ENCODE data around the gene SHMT2.

The SHMT2 gene

GRCh38 chr12:57196956-57197355 is 32.6 kb upstream of the SHMT2 start:
- no peak for DNase-seq

- no peak for DNase-seq
Measured at GRCh38 chr12:57198329-57198728, 31.2 kb upstream of the SHMT2 start.

GRCh38 chr12:57199191-57199590 is 30.3 kb upstream of the SHMT2 start:
- no peak for DNase-seq

DNA sequence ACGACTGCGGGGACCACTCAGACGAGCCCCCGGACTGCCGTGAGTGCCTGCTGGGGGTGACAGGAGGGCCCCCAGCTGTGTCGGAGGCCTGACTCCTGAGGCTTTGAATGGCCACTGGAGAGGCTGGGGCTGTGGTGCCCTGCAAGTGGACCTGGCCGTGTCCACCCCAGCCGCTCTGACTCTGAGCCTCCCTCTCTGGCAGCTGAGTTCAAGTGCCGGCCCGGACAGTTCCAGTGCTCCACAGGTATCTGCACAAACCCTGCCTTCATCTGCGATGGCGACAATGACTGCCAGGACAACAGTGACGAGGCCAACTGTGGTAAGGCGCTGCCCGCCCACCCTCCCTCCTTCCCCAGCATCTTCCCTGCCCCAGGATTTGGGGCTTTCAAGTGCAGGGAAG is 29.0 kb upstream of the SHMT2 start:
- DNase-seq = no peak

GRCh38 chr12:57201219-57201618 is 28.3 kb upstream of the SHMT2 start:
- no peak for DNase-seq

- no peak for DNase-seq
Measured at GRCh38 chr12:57201631-57202030, 27.9 kb upstream of the SHMT2 start.

- DNase-seq = no peak
Measured at GRCh38 chr12:57202321-57202720, 27.2 kb upstream of the SHMT2 start.

GRCh38 chr12:57203201-57203600 is 26.3 kb upstream of the SHMT2 start:
- DNase-seq = no peak

DNA sequence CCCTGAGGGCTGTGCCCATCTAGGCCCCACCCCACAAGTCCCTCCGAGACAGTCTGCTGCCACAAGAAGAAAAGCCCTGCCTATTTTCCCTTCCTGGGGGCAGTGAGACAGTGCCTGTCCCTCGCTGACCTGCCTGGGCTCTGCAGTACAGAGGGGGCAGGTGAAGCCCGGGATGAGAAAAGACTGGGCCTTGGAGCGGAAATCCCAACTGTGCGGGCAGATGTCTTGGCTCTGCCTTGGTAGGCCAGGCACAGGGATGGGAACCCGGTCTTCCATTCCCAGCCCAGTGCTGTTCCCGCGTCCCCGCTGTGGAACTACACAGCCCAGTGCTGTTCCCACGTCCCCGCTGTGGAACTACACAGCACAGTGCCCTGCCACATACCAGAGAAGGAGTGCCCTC is 25.7 kb upstream of the SHMT2 start:
- DNase-seq = no peak

GRCh38 chr12:57204454-57204853 is 25.1 kb upstream of the SHMT2 start:
- no peak for DNase-seq

DNA sequence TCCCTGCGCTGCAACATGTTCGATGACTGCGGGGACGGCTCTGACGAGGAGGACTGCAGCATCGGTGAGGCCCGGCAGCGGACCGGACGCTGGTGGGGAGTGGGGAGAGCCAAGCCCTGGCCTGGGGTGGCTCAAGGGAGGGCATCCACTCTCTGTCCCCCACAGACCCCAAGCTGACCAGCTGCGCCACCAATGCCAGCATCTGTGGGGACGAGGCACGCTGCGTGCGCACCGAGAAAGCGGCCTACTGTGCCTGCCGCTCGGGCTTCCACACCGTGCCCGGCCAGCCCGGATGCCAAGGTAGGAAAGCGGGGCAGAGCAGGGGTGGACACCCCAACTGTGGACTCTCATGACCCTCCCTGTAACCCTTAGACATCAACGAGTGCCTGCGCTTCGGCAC is 24.3 kb upstream of the SHMT2 start:
- no peak for DNase-seq

DNA sequence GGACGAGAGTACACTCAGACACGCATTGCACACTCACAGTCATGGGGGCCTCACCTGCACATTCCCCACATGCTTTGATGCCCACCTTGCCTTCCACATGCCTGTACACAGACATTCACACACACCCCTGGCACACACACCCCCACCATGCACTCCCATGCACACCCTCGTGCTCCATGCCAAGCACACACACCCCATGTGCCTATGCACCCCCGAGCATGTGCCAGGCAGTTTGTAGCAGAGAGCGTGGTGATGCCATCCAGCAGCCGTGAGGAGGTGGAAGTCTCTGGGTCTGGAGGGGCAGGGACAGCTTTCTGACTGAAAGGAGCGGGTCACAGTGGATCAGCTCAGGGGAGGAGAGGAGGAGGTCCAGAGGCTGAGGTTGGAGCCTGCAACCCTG is 23.6 kb upstream of the SHMT2 start:
- DNase-seq = no peak

- DNase-seq = peak in 9 of 56 donors; percentile 7 to 36 (median 22)
Measured at GRCh38 chr12:57207731-57208630, 21.5 kb upstream of the SHMT2 start.

DNA sequence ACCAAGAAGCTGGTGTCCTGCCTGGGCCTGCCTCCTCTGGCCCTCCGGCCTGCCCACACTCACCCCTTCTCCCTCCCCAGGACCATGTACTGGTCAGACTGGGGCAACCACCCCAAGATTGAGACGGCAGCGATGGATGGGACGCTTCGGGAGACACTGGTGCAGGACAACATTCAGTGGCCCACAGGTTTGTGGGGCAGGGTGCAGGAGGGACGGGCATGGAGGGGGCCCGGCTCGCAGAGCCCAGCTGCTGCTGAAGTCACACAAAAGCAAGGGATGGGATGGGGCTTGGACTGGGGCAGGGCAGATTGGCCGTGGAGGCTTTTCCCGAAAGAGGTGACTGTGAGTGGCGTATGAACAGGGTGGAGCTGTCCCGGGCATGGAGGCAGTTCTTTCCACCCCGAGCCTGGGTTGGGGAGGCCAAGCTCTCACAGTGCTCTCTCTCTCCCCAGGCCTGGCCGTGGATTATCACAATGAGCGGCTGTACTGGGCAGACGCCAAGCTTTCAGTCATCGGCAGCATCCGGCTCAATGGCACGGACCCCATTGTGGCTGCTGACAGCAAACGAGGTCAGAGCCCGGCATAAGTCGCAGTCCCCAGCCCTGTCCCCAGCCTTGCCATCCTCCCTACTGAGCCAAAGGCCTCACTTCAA is 20.8 kb upstream of the SHMT2 start:
- DNase-seq = peak in 46 of 56 donors; percentile 11 to 87 (median 61)

- no peak for DNase-seq
Measured at GRCh38 chr12:57209916-57210315, 19.6 kb upstream of the SHMT2 start.

DNA sequence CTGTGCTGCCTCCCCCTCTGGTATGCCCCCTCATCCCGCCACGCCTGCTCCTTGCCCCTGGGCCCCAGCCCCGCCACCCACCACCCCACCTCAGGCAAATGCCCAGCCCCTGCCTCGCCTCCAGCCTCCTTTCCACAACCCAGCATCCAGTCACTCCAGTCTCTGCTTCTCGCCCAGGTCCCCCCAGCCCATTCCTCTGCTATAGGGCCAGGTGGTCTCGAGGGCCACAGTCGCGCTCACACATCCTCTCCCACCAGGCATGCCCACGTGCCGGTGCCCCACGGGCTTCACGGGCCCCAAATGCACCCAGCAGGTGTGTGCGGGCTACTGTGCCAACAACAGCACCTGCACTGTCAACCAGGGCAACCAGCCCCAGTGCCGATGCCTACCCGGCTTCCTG is 19.1 kb upstream of the SHMT2 start:
- no peak for DNase-seq

DNA sequence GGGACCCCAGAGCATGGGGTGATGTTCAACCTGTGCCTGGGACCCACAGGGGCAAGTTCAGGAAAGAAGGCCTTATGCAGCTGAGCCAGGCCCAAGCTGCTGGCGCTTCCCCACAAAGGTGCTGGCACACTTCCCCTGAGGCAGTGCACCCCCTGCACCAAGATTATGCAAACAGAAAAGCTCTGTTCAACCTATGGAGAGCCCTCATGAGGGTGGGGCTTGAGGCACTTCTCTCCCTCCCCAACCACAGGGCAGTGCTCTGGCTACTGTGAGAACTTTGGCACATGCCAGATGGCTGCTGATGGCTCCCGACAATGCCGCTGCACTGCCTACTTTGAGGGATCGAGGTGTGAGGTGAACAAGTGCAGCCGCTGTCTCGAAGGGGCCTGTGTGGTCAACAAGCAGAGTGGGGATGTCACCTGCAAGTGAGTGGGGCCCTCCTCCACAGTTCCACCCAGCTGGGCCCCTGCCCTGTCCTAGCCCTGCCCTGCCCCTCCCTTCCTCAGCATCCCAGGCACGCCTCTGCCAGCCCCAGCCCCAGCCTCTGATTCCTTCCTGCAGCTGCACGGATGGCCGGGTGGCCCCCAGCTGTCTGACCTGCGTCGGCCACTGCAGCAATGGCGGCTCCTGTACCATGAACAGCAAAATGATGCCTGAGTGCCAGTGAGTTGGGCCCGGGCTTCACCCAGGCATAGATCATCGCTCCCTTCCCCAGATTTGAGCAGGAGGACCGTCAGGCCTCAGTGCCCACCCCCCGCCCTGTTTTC is 18.4 kb upstream of the SHMT2 start:
- DNase-seq = no peak

GRCh38 chr12:57211791-57212700 is 17.5 kb upstream of the SHMT2 start:
- no peak for DNase-seq

GRCh38 chr12:57212701-57213057 is 16.8 kb upstream of the SHMT2 start:
- DNase-seq = peak in 4 of 56 donors; percentile 13 to 37 (median 22)

DNA sequence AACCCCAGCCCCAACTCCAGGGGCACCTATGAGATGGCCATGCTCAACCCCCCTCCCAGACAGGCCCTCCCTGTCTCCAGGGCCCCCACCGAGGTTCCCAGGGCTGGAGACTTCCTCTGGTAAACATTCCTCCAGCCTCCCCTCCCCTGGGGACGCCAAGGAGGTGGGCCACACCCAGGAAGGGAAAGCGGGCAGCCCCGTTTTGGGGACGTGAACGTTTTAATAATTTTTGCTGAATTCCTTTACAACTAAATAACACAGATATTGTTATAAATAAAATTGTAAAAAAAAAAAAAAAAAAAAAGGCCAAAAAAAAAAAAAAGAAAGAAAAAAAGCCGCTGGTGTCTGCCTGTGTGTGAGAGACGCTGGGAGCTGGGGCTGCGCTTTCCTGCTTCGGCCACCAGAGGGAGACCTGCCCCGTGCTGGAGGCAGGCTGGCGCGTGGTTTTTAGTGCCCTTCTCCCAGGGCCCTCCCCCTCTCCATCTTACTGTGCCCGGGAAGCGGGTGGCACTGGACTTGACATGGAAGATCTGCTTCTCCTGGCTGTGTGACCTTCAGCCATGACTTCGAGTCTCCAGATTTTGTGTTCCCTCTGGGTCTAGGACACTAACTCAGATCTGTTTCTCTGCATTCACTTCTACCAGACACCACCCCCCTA is 16.3 kb upstream of the SHMT2 start:
- peak in 55 of 56 donors; percentile 12 to 92 (median 72) for DNase-seq
